Neural cell (in vitro differentiated cells): ENCODE measurements around the gene CASKIN2. TPM values are rescaled to one million over a fixed set of nuclear protein-coding genes. Genes with fewer than 3 reads are reported as not detected.

Source experiments
- H2AFZ ChIP-seq: fragments of 200-600, 300-800 bp; sonication (generic), shearing (Covaris generic); 2 replicates; pipeline ENCODE4 v1.6.0; 2014; ENCODE audit warnings: low read depth, mild to moderate bottlenecking, antibody characterized with exemption, low read length, moderate library complexity
- H3F3A ChIP-seq: fragments of 200-600 bp; shearing (Covaris generic); 2 replicates; pipeline ENCODE4 v1.6.1; 2016; ENCODE audit warnings: mild to moderate bottlenecking, moderate library complexity, mixed read lengths, antibody characterized with exemption, low read length; ENCODE audit not compliant: insufficient read depth, poor library complexity, severe bottlenecking
- H3K27ac ChIP-seq: fragments of 200-600, 300-800 bp; sonication (generic), shearing (Covaris generic); 2 replicates; pipeline ENCODE4 v1.5.1; 2014; ENCODE audit warnings: mild to moderate bottlenecking, low read length, moderate library complexity
- H3K27me3 ChIP-seq: fragments of 300-800, 200-600 bp; sonication (generic), shearing (Covaris generic); 2 replicates; pipeline ENCODE4 v1.6.0; 2014; ENCODE audit warnings: mild to moderate bottlenecking, low read depth, low read length, moderate library complexity; ENCODE audit not compliant: insufficient read depth
- H3K36me3 ChIP-seq: fragments of 300-800, 200-600 bp; sonication (generic), shearing (Covaris generic); 2 replicates; pipeline ENCODE4 v1.5.1; 2014; ENCODE audit warnings: mild to moderate bottlenecking, antibody characterized with exemption, low read length, moderate library complexity; ENCODE audit not compliant: insufficient read depth
- H3K4me2 ChIP-seq: fragments of 300-800, 200-600 bp; sonication (generic), shearing (Covaris generic); 2 replicates; pipeline ENCODE4 v1.6.0; 2014; ENCODE audit warnings: mild to moderate bottlenecking, low read length
- H3K4me3 ChIP-seq: fragments of 300-800, 200-600 bp; sonication (generic), shearing (Covaris generic); 2 replicates; pipeline ENCODE4 v1.5.1; 2014; ENCODE audit warnings: mild to moderate bottlenecking, low read length, moderate library complexity
- H3K79me2 ChIP-seq: fragments of 200-600 bp; shearing (Covaris generic); replicated peaks from 2 replicates; pipeline ENCODE4 v1.6.0; 2014; ENCODE audit warnings: mild to moderate bottlenecking, low read length, moderate library complexity; ENCODE audit not compliant: insufficient read depth
- H3K9ac ChIP-seq: fragments of 300-800, 200-600 bp; sonication (generic), shearing (Covaris generic); 2 replicates; pipeline ENCODE4 v1.6.1; 2016; ENCODE audit warnings: mild to moderate bottlenecking, low read length, mixed read lengths
- H3K9me2 ChIP-seq: fragments of 200-600 bp; shearing (Covaris generic); 2 replicates; pipeline ENCODE4 v1.6.1; 2016; ENCODE audit warnings: mild to moderate bottlenecking, low read length, mixed read lengths; ENCODE audit not compliant: insufficient read depth
- H3K9me3 ChIP-seq: fragments of 200-600, 300-800 bp; sonication (generic), shearing (Covaris generic); 2 replicates; pipeline ENCODE4 v1.6.1; 2016; ENCODE audit warnings: mild to moderate bottlenecking, mixed run types, low read length, moderate library complexity, mixed read lengths
- H4K20me1 ChIP-seq: fragments of 200-600 bp; shearing (Covaris generic); 2 replicates; pipeline ENCODE4 v1.6.1; 2016; ENCODE audit warnings: mild to moderate bottlenecking, mixed run types; ENCODE audit not compliant: insufficient read depth
- EP300 ChIP-seq: fragments of 450-650 bp; conservative IDR thresholded peaks from 2 replicates; pipeline ENCODE4 v1.6.1; 2014; ENCODE audit warnings: antibody characterized with exemption, mild to moderate bottlenecking, moderate library complexity; ENCODE audit not compliant: poor library complexity, severe bottlenecking
- EZH2 ChIP-seq: fragments of 200-600, 300-800 bp; shearing (Covaris generic), sonication (generic); IDR thresholded peaks from 2 replicates; pipeline ENCODE4 v1.6.1; 2014; ENCODE audit warnings: antibody characterized with exemption, low read length, borderline replicate concordance, mild to moderate bottlenecking; ENCODE audit not compliant: insufficient read depth, poor library complexity, severe bottlenecking
- MXI1 ChIP-seq: fragments of 450-650 bp; conservative IDR thresholded peaks from 2 replicates; pipeline ENCODE4 v1.6.1; 2014; ENCODE audit warnings: antibody characterized with exemption, mild to moderate bottlenecking; ENCODE audit not compliant: poor library complexity, severe bottlenecking
- POLR2AphosphoS5 ChIP-seq: IDR thresholded peaks from 2 replicates; pipeline ENCODE4 v1.6.1; 2012
- RAD21 ChIP-seq: fragments of 450-650 bp; conservative IDR thresholded peaks from 2 replicates; pipeline ENCODE4 v1.6.1; 2014; ENCODE audit warnings: antibody characterized with exemption, mild to moderate bottlenecking, moderate library complexity
- TAF1 ChIP-seq: IDR thresholded peaks from 2 replicates; pipeline ENCODE4 v1.6.1; 2012; ENCODE audit warnings: low read depth
- polyA plus RNA-seq: library from polyadenylated mRNA; depleted of rRNA; stranded (reverse); fragments of >200 nt; gene quantifications from 2 replicates; pipeline ENCODE4 v1.2.3, GENCODE V29; 2014
- TF ChIP-seq, protein P1 (sequence below): IDR thresholded peaks from 2 replicates; pipeline ENCODE4 v1.6.1; 2012; ENCODE audit warnings: borderline replicate concordance

The CASKIN2 gene
- polyA plus RNA-seq, 1 donor from 2014 or later = 2.8 TPM

DNA sequence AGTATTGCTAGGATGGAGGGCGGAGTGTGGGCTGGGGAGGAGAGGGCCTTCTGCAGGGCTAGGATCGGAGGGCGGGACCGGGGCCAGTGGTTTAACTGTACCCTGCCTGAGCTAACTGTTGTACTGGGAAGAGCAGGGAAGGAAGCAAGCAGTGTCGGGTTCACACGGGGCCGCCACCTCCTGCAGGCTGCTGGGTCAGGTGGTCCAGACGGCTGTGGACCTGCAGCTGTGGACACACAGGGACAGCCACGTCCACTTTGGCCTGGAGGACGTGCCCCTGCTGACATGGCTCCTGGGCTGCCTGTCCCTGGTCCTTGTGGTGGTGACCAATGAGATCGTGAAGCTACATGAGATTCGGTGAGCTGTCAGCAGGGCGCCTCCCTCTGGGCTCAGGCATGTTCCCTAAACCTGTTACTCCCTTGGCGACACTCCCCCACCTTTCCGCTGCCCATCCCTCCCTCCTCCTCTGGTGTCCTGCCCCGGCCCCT, 16.6 kb downstream of the CASKIN2 start:
- Histone ChIP-seq H3K79me2 (no peaks in the 10 kb centered on the region), H3K36me3 (no peaks in the 10 kb centered on the region), H3K27me3 (no peaks in the 10 kb centered on the region), H3K4me3 (no peak overlapping the region), H3K9me2 (no peaks in the 10 kb centered on the region), H4K20me1 (no peaks in the 10 kb centered on the region), H2AFZ (no peak overlapping the region), H3K9me3 (no peaks in the 10 kb centered on the region), H3K4me2 (no peak overlapping the region), H3K9ac (no peak overlapping the region), H3K27ac (no peak overlapping the region), H3F3A (no peaks in the 10 kb centered on the region)
- TF ChIP-seq TAF1 (no peak), POLR2AphosphoS5 (no peak), MXI1 (no peak), RAD21 (no peak)

GRCh38 chr17:75498039-75498725, 17.2 kb downstream of the CASKIN2 start:
- Histone ChIP-seq H3K36me3 (no peaks in the 10 kb centered on the region), H3K9me2 (no peaks in the 10 kb centered on the region), H3K9ac (no peak overlapping the region)

GRCh38 chr17:75496005-75496404, 19.3 kb downstream of the CASKIN2 start:
- no peak overlapping the region for H3K4me2 ChIP-seq
- H2AFZ ChIP-seq = no peak overlapping the region
- H3F3A ChIP-seq = no peaks in the 10 kb centered on the region
- H3K9me2 ChIP-seq = no peaks in the 10 kb centered on the region
- no peaks in the 10 kb centered on the region for H3K9me3 ChIP-seq
- no peak for TF ChIP-seq TAF1
- no peak for TF ChIP-seq EP300
- H4K20me1 ChIP-seq = no peaks in the 10 kb centered on the region
- no peak overlapping the region for H3K4me3 ChIP-seq
- H3K27ac ChIP-seq = no peak overlapping the region
- no peaks in the 10 kb centered on the region for H3K36me3 ChIP-seq
- no peaks in the 10 kb centered on the region for H3K79me2 ChIP-seq
- no peaks in the 10 kb centered on the region for H3K27me3 ChIP-seq
- H3K9ac ChIP-seq = no peak overlapping the region

More at GRCh38 chr17:75498039-75498725, 17.2 kb downstream of the CASKIN2 start:
- no peak overlapping the region for H3K27ac ChIP-seq
- no peaks in the 10 kb centered on the region for H3F3A ChIP-seq
- H3K4me3 ChIP-seq = no peak overlapping the region
- H4K20me1 ChIP-seq = no peaks in the 10 kb centered on the region
- H3K4me2 ChIP-seq = no peak overlapping the region
- no peak overlapping the region for H2AFZ ChIP-seq
- H3K27me3 ChIP-seq = no peaks in the 10 kb centered on the region
- H3K9me3 ChIP-seq = no peaks in the 10 kb centered on the region
- H3K79me2 ChIP-seq = no peaks in the 10 kb centered on the region
- TF ChIP-seq RAD21 (no peak), EZH2 (no peak), TAF1 (no peak), POLR2AphosphoS5 (no peak)
- TF ChIP-seq, protein P1, sequence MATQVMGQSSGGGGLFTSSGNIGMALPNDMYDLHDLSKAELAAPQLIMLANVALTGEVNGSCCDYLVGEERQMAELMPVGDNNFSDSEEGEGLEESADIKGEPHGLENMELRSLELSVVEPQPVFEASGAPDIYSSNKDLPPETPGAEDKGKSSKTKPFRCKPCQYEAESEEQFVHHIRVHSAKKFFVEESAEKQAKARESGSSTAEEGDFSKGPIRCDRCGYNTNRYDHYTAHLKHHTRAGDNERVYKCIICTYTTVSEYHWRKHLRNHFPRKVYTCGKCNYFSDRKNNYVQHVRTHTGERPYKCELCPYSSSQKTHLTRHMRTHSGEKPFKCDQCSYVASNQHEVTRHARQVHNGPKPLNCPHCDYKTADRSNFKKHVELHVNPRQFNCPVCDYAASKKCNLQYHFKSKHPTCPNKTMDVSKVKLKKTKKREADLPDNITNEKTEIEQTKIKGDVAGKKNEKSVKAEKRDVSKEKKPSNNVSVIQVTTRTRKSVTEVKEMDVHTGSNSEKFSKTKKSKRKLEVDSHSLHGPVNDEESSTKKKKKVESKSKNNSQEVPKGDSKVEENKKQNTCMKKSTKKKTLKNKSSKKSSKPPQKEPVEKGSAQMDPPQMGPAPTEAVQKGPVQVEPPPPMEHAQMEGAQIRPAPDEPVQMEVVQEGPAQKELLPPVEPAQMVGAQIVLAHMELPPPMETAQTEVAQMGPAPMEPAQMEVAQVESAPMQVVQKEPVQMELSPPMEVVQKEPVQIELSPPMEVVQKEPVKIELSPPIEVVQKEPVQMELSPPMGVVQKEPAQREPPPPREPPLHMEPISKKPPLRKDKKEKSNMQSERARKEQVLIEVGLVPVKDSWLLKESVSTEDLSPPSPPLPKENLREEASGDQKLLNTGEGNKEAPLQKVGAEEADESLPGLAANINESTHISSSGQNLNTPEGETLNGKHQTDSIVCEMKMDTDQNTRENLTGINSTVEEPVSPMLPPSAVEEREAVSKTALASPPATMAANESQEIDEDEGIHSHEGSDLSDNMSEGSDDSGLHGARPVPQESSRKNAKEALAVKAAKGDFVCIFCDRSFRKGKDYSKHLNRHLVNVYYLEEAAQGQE = no peak
